Tibial nerve (tissue), 4 donors: ENCODE data around the gene CDH20. TPM values are rescaled to one million over a fixed set of nuclear protein-coding genes. Genes with fewer than 3 reads are reported as not detected.

Experiments
- DNase-seq, 2 donors: peaks; one replicate each; pipeline ENCODE4 v3.0.0-alpha.2; 2019; ENCODE audit warnings: low spot score in 2 of 2
- H3K27ac ChIP-seq, 4 donors: fragments of 200-600 bp; sonication (generic) in 3 of 4; one replicate each; pipeline ENCODE4 v1.5.1; 2017 to 2019; ENCODE audit warnings: mild to moderate bottlenecking in 1 of 4
- H3K27me3 ChIP-seq, 2 donors: fragments of 200-600 bp; sonication (generic) in 1 of 2; one replicate each; pipeline versions ENCODE4 v1.5.1 to v1.6.0; 2017 to 2019
- H3K36me3 ChIP-seq, 3 donors: fragments of 200-600 bp; sonication (generic); one replicate each; pipeline ENCODE4 v1.5.1; 2018 to 2019
- H3K4me1 ChIP-seq, 4 donors: fragments of 200-600 bp; sonication (generic) in 3 of 4; one replicate each; pipeline ENCODE4 v1.5.1; 2017 to 2019
- H3K4me3 ChIP-seq, 4 donors: fragments of 200-600 bp; sonication (generic) in 3 of 4; one replicate each; pipeline ENCODE4 v1.5.1; 2017 to 2019; ENCODE audit warnings: mild to moderate bottlenecking in 1 of 4, moderate library complexity in 1 of 4
- H3K9me3 ChIP-seq, 4 donors: fragments of 200-600 bp; sonication (generic) in 3 of 4; one replicate each; pipeline ENCODE4 v1.5.1; 2017 to 2019
- CTCF ChIP-seq, 5 experiments: fragments of 200-600 bp in 3 of 5; fragments of 450-650 bp in 2 of 5; sonication (generic) in 3 of 5; IDR thresholded peaks; one replicate each; pipeline ENCODE4 v1.5.1; 2016 to 2019; ENCODE audit warnings: antibody characterized with exemption in 5 of 5, mild to moderate bottlenecking in 3 of 5, moderate library complexity in 2 of 5
- EP300 ChIP-seq, 2 donors: sonication (generic); formaldehyde crosslinking; IDR thresholded peaks; one replicate each; pipeline ENCODE4 v1.6.1; 2017; ENCODE audit warnings: antibody characterized with exemption in 2 of 2, mild to moderate bottlenecking in 1 of 2
- POLR2A ChIP-seq, 2 donors: fragments of 450-650 bp; IDR thresholded peaks; one replicate each; pipeline ENCODE4 v1.6.1; 2017; ENCODE audit warnings: antibody characterized with exemption in 2 of 2, mild to moderate bottlenecking in 2 of 2, moderate library complexity in 2 of 2
- WGBS, 2 donors: methylation state at CpG; one replicate each; pipeline ENCODE4 v1.1.5; 2018; 5-methylcytosine and 5-hydroxymethylcytosine counted together
- total RNA-seq, 4 donors: library from RNA; depleted of rRNA; stranded (reverse); fragments of >200 nt; gene quantifications; one replicate each; pipeline ENCODE4 v1.1.0, GENCODE V29; 2016

CDH20 gene
- total RNA-seq, 4 donors from 2014 or later, result 0.39 to 1.0 (median 0.90) TPM; not detected in 1

- whole genome bisulfite sequencing, 2 donors, result 80 to 84% methylated on average over 4 of the region's 4 CpGs
- TF ChIP-seq CTCF (IDR thresholded peaks at IDR 0.05), result no peak
- no peak for TF ChIP-seq POLR2A (IDR thresholded peaks at IDR 0.05)
- no peak for TF ChIP-seq EP300 (IDR thresholded peaks at IDR 0.05)
- Histone ChIP-seq H3K4me1 (no peaks in the 10 kb centered on the region), H3K4me3 (no peak overlapping the region), H3K27me3 (no peaks in the 10 kb centered on the region), H3K36me3 (no peaks in the 10 kb centered on the region), H3K27ac (no peak overlapping the region), H3K9me3 (no peaks in the 10 kb centered on the region)
- no peak for DNase-seq
Measured at GRCh38 chr18:61292280-61293035, 40.8 kb upstream of the CDH20 start.

GRCh38 chr18:61295153-61295552 is 38.1 kb upstream of the CDH20 start:
- H3K9me3 ChIP-seq, result no peaks in the 10 kb centered on the region
- no peak overlapping the region for H3K4me3 ChIP-seq
- no peak overlapping the region for H3K27ac ChIP-seq
- no peaks in the 10 kb centered on the region for H3K4me1 ChIP-seq
- DNase-seq, result no peak
- WGBS, 2 donors, result 91 to 98% methylated on average over 1 of the region's 1 CpG
- no peaks in the 10 kb centered on the region for H3K27me3 ChIP-seq
- TF ChIP-seq CTCF (IDR thresholded peaks at IDR 0.05) (no peak), POLR2A (IDR thresholded peaks at IDR 0.05) (no peak), EP300 (IDR thresholded peaks at IDR 0.05) (no peak)
- no peaks in the 10 kb centered on the region for H3K36me3 ChIP-seq

GRCh38 chr18:61308004-61308403 is 25.2 kb upstream of the CDH20 start:
- Histone ChIP-seq H3K27me3 (no peaks in the 10 kb centered on the region), H3K27ac (no peak overlapping the region), H3K36me3 (no peaks in the 10 kb centered on the region), H3K4me1 (no peaks in the 10 kb centered on the region), H3K4me3 (no peak overlapping the region), H3K9me3 (no peaks in the 10 kb centered on the region)
- TF ChIP-seq POLR2A (IDR thresholded peaks at IDR 0.05), result no peak
- no peak for TF ChIP-seq CTCF (IDR thresholded peaks at IDR 0.05)
- no peak for TF ChIP-seq EP300 (IDR thresholded peaks at IDR 0.05)
- no peak for DNase-seq
- WGBS, 2 donors, result 60% methylated on average over 3 of the region's 3 CpGs

GRCh38 chr18:61308795-61309393 is 24.3 kb upstream of the CDH20 start:
- no peaks in the 10 kb centered on the region for H3K9me3 ChIP-seq
- H3K4me3 ChIP-seq, result no peak overlapping the region
- 68 to 70% methylated on average over 11 of the region's 11 CpGs for WGBS, 2 donors
- H3K27me3 ChIP-seq, result no peaks in the 10 kb centered on the region
- no peak for TF ChIP-seq POLR2A (IDR thresholded peaks at IDR 0.05)
- TF ChIP-seq EP300 (IDR thresholded peaks at IDR 0.05), result no peak
- TF ChIP-seq CTCF (IDR thresholded peaks at IDR 0.05), result no peak
- no peak overlapping the region for H3K27ac ChIP-seq
- H3K4me1 ChIP-seq, result no peaks in the 10 kb centered on the region
- DNase-seq, result no peak
- H3K36me3 ChIP-seq, result no peaks in the 10 kb centered on the region

GRCh38 chr18:61322265-61322873 is 10.9 kb upstream of the CDH20 start:
- H3K27ac ChIP-seq, result no peak overlapping the region
- no peaks in the 10 kb centered on the region for H3K4me1 ChIP-seq
- H3K4me3 ChIP-seq, result no peak overlapping the region
- 21 to 22% methylated on average over 9 of the region's 9 CpGs for WGBS, 2 donors
- H3K36me3 ChIP-seq, result no peaks in the 10 kb centered on the region
- H3K27me3 ChIP-seq, result no peaks in the 10 kb centered on the region
- TF ChIP-seq CTCF (IDR thresholded peaks at IDR 0.05) (peak; percentile 27 to 53 (median 41)), EP300 (IDR thresholded peaks at IDR 0.05) (no peak), POLR2A (IDR thresholded peaks at IDR 0.05) (no peak)
- H3K9me3 ChIP-seq, result peaks cover 0 to 8% (median 0%) of the 10 kb centered on the region in 4 donors
- peak in 1 of 2 donors; percentile 44 for DNase-seq
